ENCODE data around the gene OR13C2.
"Not testable (repeated sequence)": the region's sequence is repeated elsewhere in the genome, so short reads cannot be mapped to it uniquely, and the experiment has no call there.

Gene OR13C2

GRCh38 chr9:104605527-104605926 lies at the start of gene OR13C2:
TSS of gene OR13C2 (minus strand) at chr9:104605627. CDS start at chr9:104605627, 0 bp downstream.
- H3K27ac ChIP-seq (ENCODE audit: low read length); H3K9me3 ChIP-seq (ENCODE audit: control insufficient read depth in 2 of 2, low read length in 2 of 2); H3K9ac ChIP-seq (ENCODE audit: low read length in 2 of 2): not testable (repeated sequence)

GRCh38 chr9:104635456-104635855 lies 30.0 kb upstream of the OR13C2 start:
- Histone ChIP-seq H3K9ac (ENCODE audit: low read length in 2 of 2) (no peak overlapping the region), H3K4me3 (ENCODE audit: low read length in 2 of 2) (no peak overlapping the region), H3K9me3 (ENCODE audit: control insufficient read depth in 2 of 2, low read length in 2 of 2) (peaks cover 5 to 12% of the 10 kb centered on the region in 2 donors), H3K36me3 (ENCODE audit: control insufficient read depth in 2 of 2, insufficient read depth in 2 of 2, low read length in 2 of 2) (no peaks in the 10 kb centered on the region), H3K4me1 (ENCODE audit: control insufficient read depth, insufficient read depth, low read length) (no peaks in the 10 kb centered on the region), H3K27me3 (ENCODE audit: control insufficient read depth in 1 of 2, insufficient read depth in 2 of 2, low read length in 2 of 2) (no peaks in the 10 kb centered on the region), H3K27ac (ENCODE audit: low read length) (no peak overlapping the region)

More at GRCh38 chr9:104605527-104605926, at the start of gene OR13C2:
- H3K36me3 ChIP-seq (ENCODE audit: control insufficient read depth in 2 of 2, insufficient read depth in 2 of 2, low read length in 2 of 2); H3K4me1 ChIP-seq (ENCODE audit: control insufficient read depth, insufficient read depth, low read length); H3K4me3 ChIP-seq (ENCODE audit: low read length in 2 of 2); H3K27me3 ChIP-seq (ENCODE audit: control insufficient read depth in 1 of 2, insufficient read depth in 2 of 2, low read length in 2 of 2): not testable (repeated sequence)

- Histone ChIP-seq H3K27me3 (ENCODE audit: control insufficient read depth in 1 of 2, insufficient read depth in 2 of 2, low read length in 2 of 2) (no peaks in the 10 kb centered on the region), H3K9ac (ENCODE audit: low read length in 2 of 2) (no peak overlapping the region), H3K9me3 (ENCODE audit: control insufficient read depth in 2 of 2, low read length in 2 of 2) (peaks cover 5 to 12% of the 10 kb centered on the region in 2 donors), H3K4me3 (ENCODE audit: low read length in 2 of 2) (no peak overlapping the region), H3K4me1 (ENCODE audit: control insufficient read depth, insufficient read depth, low read length) (no peaks in the 10 kb centered on the region), H3K27ac (ENCODE audit: low read length) (no peak overlapping the region), H3K36me3 (ENCODE audit: control insufficient read depth in 2 of 2, insufficient read depth in 2 of 2, low read length in 2 of 2) (no peaks in the 10 kb centered on the region)
Observed at GRCh38 chr9:104633976-104634520, 28.6 kb upstream of the OR13C2 start.

GRCh38 chr9:104625964-104626363 lies 20.5 kb upstream of the OR13C2 start:
- not testable (repeated sequence) for H3K36me3 ChIP-seq (ENCODE audit: control insufficient read depth in 2 of 2, insufficient read depth in 2 of 2, low read length in 2 of 2); H3K4me1 ChIP-seq (ENCODE audit: control insufficient read depth, insufficient read depth, low read length); H3K9ac ChIP-seq (ENCODE audit: low read length in 2 of 2); H3K27ac ChIP-seq (ENCODE audit: low read length); H3K9me3 ChIP-seq (ENCODE audit: control insufficient read depth in 2 of 2, low read length in 2 of 2); H3K27me3 ChIP-seq (ENCODE audit: control insufficient read depth in 1 of 2, insufficient read depth in 2 of 2, low read length in 2 of 2); H3K4me3 ChIP-seq (ENCODE audit: low read length in 2 of 2)

GRCh38 chr9:104618104-104618503 lies 12.7 kb upstream of the OR13C2 start, which contains the start of gene OR13C9:
TSS of gene OR13C9 (minus strand) at chr9:104618204. CDS start at chr9:104618204, 0 bp downstream.
- no peak within 1 kb of the TSS for H3K27ac ChIP-seq (ENCODE audit: low read length)

GRCh38 chr9:104617418-104617817 lies 12.0 kb upstream of the OR13C2 start:
- H3K27ac ChIP-seq (ENCODE audit: low read length) = no peak overlapping the region
- no peak overlapping the region for H3K9ac ChIP-seq (ENCODE audit: low read length in 2 of 2)
- no peaks in the 10 kb centered on the region for H3K36me3 ChIP-seq (ENCODE audit: control insufficient read depth in 2 of 2, insufficient read depth in 2 of 2, low read length in 2 of 2)
- no peaks in the 10 kb centered on the region for H3K9me3 ChIP-seq (ENCODE audit: control insufficient read depth in 2 of 2, low read length in 2 of 2)
- H3K4me3 ChIP-seq (ENCODE audit: low read length in 2 of 2) = no peak overlapping the region
- no peaks in the 10 kb centered on the region for H3K4me1 ChIP-seq (ENCODE audit: control insufficient read depth, insufficient read depth, low read length)
- no peaks in the 10 kb centered on the region for H3K27me3 ChIP-seq (ENCODE audit: control insufficient read depth in 1 of 2, insufficient read depth in 2 of 2, low read length in 2 of 2)

More at GRCh38 chr9:104618104-104618503, 12.7 kb upstream of the OR13C2 start, which contains the start of gene OR13C9:
- no peak within 1 kb of the TSS for H3K9ac ChIP-seq (ENCODE audit: low read length in 2 of 2)
- no peak within 1 kb of the TSS for H3K4me3 ChIP-seq (ENCODE audit: low read length in 2 of 2)
- H3K4me1 ChIP-seq (ENCODE audit: control insufficient read depth, insufficient read depth, low read length) = no peaks in the 10 kb centered on the region
- no peaks in the 10 kb centered on the region for H3K9me3 ChIP-seq (ENCODE audit: control insufficient read depth in 2 of 2, low read length in 2 of 2)
- H3K27me3 ChIP-seq (ENCODE audit: control insufficient read depth in 1 of 2, insufficient read depth in 2 of 2, low read length in 2 of 2) = no peaks in the 10 kb centered on the region
- H3K36me3 ChIP-seq (ENCODE audit: control insufficient read depth in 2 of 2, insufficient read depth in 2 of 2, low read length in 2 of 2) = no peaks in the 10 kb centered on the region

- Histone ChIP-seq H3K36me3 (ENCODE audit: control insufficient read depth in 2 of 2, insufficient read depth in 2 of 2, low read length in 2 of 2) (no peaks in the 10 kb centered on the region), H3K9me3 (ENCODE audit: control insufficient read depth in 2 of 2, low read length in 2 of 2) (no peaks in the 10 kb centered on the region), H3K4me3 (ENCODE audit: low read length in 2 of 2) (no peak overlapping the region), H3K4me1 (ENCODE audit: control insufficient read depth, insufficient read depth, low read length) (no peaks in the 10 kb centered on the region), H3K27me3 (ENCODE audit: control insufficient read depth in 1 of 2, insufficient read depth in 2 of 2, low read length in 2 of 2) (no peaks in the 10 kb centered on the region), H3K9ac (ENCODE audit: low read length in 2 of 2) (no peak overlapping the region), H3K27ac (ENCODE audit: low read length) (no peak overlapping the region)
Observed at GRCh38 chr9:104611213-104611612, 5.8 kb upstream of the OR13C2 start.

GRCh38 chr9:104608336-104608735 lies 2.9 kb upstream of the OR13C2 start:
- Histone ChIP-seq H3K36me3 (ENCODE audit: control insufficient read depth in 2 of 2, insufficient read depth in 2 of 2, low read length in 2 of 2) (no peaks in the 10 kb centered on the region), H3K9ac (ENCODE audit: low read length in 2 of 2) (no peak overlapping the region), H3K4me1 (ENCODE audit: control insufficient read depth, insufficient read depth, low read length) (no peaks in the 10 kb centered on the region), H3K27me3 (ENCODE audit: control insufficient read depth in 1 of 2, insufficient read depth in 2 of 2, low read length in 2 of 2) (no peaks in the 10 kb centered on the region), H3K27ac (ENCODE audit: low read length) (no peak overlapping the region), H3K4me3 (ENCODE audit: low read length in 2 of 2) (no peak overlapping the region), H3K9me3 (ENCODE audit: control insufficient read depth in 2 of 2, low read length in 2 of 2) (no peaks in the 10 kb centered on the region)

GRCh38 chr9:104606152-104606551 lies 725 bp upstream of the OR13C2 start:
- Histone ChIP-seq H3K9ac (ENCODE audit: low read length in 2 of 2) (no peak overlapping the region), H3K27ac (ENCODE audit: low read length) (no peak overlapping the region), H3K36me3 (ENCODE audit: control insufficient read depth in 2 of 2, insufficient read depth in 2 of 2, low read length in 2 of 2) (no peaks in the 10 kb centered on the region), H3K9me3 (ENCODE audit: control insufficient read depth in 2 of 2, low read length in 2 of 2) (no peaks in the 10 kb centered on the region), H3K4me1 (ENCODE audit: control insufficient read depth, insufficient read depth, low read length) (no peaks in the 10 kb centered on the region), H3K4me3 (ENCODE audit: low read length in 2 of 2) (no peak overlapping the region), H3K27me3 (ENCODE audit: control insufficient read depth in 1 of 2, insufficient read depth in 2 of 2, low read length in 2 of 2) (no peaks in the 10 kb centered on the region)

- H3K27ac ChIP-seq (ENCODE audit: low read length) = no peak overlapping the region
Observed at GRCh38 chr9:104604801-104605200, 626 bp downstream of the OR13C2 start.

GRCh38 chr9:104599313-104599712 lies 6.1 kb downstream of the OR13C2 start, which contains the start of gene OR13C5:
TSS of gene OR13C5 (minus strand) at chr9:104599413. CDS start at chr9:104599413, 0 bp downstream.
- H3K9ac ChIP-seq (ENCODE audit: low read length in 2 of 2); H3K9me3 ChIP-seq (ENCODE audit: control insufficient read depth in 2 of 2, low read length in 2 of 2); H3K27ac ChIP-seq (ENCODE audit: low read length); H3K4me3 ChIP-seq (ENCODE audit: low read length in 2 of 2); H3K36me3 ChIP-seq (ENCODE audit: control insufficient read depth in 2 of 2, insufficient read depth in 2 of 2, low read length in 2 of 2); H3K4me1 ChIP-seq (ENCODE audit: control insufficient read depth, insufficient read depth, low read length); H3K27me3 ChIP-seq (ENCODE audit: control insufficient read depth in 1 of 2, insufficient read depth in 2 of 2, low read length in 2 of 2): not testable (repeated sequence)

More at GRCh38 chr9:104604801-104605200, 626 bp downstream of the OR13C2 start:
- Histone ChIP-seq H3K27me3 (ENCODE audit: control insufficient read depth in 1 of 2, insufficient read depth in 2 of 2, low read length in 2 of 2) (no peaks in the 10 kb centered on the region), H3K4me3 (ENCODE audit: low read length in 2 of 2) (no peak overlapping the region), H3K4me1 (ENCODE audit: control insufficient read depth, insufficient read depth, low read length) (no peaks in the 10 kb centered on the region), H3K9me3 (ENCODE audit: control insufficient read depth in 2 of 2, low read length in 2 of 2) (no peaks in the 10 kb centered on the region), H3K36me3 (ENCODE audit: control insufficient read depth in 2 of 2, insufficient read depth in 2 of 2, low read length in 2 of 2) (no peaks in the 10 kb centered on the region), H3K9ac (ENCODE audit: low read length in 2 of 2) (no peak overlapping the region)

Data from stomach smooth muscle (tissue), 2 donors.